GM18907 (cell line): ENCODE results near the gene MYEOV.

ENCODE experiments used
- ATAC-seq: cut with Tn5 transposase; IDR thresholded peaks from one replicate; pipeline ENCODE4 v1.9.1; 2021; ENCODE audit warnings: mild to moderate bottlenecking, moderate library complexity; ENCODE audit not compliant: unreplicated experiment

MYEOV gene

DNA sequence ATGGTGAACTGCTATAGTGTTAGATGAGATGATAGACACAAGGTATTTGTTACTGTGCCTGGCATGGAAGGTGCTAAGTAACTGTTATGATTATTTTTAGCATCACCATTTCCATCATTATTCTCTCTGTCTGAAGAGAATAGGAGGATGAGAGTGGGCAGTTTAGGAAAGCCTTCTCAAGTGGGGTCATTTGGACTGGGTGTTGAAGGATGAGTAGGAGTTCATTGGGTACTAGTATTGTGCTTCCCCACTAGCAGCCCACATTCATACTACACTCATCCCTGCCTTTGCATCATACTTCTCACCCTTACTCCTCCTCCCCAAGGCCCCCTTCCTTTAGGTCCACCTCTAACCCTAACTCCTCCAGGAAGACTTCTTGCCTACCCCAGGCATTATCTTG is 20.6 kb downstream of the MYEOV start:
- ATAC-seq: no peak

GRCh38 chr11:69316956-69317355 is 23.0 kb downstream of the MYEOV start:
- ATAC-seq: no peak

DNA sequence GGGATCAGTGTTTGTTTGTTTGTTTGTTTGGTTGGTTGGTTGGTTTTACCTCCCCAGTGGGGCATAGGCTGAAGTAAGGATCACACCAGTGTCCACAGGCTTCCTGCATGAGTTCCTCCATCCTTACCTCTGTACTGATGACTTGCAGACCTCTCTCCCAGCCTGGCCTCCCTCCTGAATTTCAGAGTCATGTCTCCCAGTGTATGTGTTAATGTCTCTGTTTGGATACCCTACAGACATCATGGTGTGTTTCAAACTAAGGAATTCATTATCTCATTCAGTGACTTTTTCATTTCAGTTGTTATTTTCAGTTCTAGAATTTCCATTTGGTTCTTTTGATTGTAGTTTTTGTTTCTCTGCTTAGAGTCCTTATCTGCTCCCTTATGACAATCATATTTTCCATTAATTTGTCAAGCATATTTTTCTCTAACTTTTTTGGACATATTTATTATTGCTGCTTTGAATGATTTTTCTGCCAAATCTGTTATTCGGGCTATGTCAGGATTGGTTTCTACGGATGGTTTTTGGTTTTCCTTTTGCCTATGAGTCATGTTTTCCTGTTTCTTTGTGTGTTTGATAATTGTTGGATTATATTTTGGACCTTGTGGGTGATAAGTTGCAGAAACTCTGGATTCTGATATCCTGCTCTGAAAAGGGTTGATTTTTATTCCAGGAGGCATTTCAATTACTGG is 23.6 kb downstream of the MYEOV start:
- no peak for ATAC-seq

DNA sequence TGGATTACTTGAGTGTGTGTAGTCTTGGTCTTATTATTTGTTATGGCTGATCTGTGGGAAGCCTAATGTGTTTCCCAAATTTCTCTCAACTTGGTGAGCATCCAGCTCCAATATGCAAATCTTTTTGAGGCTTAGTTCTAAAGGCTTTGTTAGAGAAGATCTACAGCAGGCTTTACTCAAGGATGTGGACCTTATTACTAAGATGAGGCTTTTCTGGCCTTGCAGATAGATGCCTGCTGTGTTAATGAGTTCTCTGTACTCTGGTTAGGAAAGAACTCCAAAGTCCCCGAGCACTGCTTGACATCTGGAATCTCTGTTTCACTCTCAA is 24.1 kb downstream of the MYEOV start:
- no peak for ATAC-seq

- ATAC-seq: no peak
Measured at GRCh38 chr11:69319255-69320106, 25.5 kb downstream of the MYEOV start.

GRCh38 chr11:69320326-69320725 is 26.4 kb downstream of the MYEOV start:
- no peak for ATAC-seq

- ATAC-seq: no peak
Measured at GRCh38 chr11:69320756-69321741, 27.1 kb downstream of the MYEOV start.

GRCh38 chr11:69321877-69322361 is 28.0 kb downstream of the MYEOV start:
- ATAC-seq: no peak

GRCh38 chr11:69325446-69325845 is 31.5 kb downstream of the MYEOV start:
- ATAC-seq: no peak

- ATAC-seq: no peak
Measured at GRCh38 chr11:69326622-69327219, 32.8 kb downstream of the MYEOV start.

DNA sequence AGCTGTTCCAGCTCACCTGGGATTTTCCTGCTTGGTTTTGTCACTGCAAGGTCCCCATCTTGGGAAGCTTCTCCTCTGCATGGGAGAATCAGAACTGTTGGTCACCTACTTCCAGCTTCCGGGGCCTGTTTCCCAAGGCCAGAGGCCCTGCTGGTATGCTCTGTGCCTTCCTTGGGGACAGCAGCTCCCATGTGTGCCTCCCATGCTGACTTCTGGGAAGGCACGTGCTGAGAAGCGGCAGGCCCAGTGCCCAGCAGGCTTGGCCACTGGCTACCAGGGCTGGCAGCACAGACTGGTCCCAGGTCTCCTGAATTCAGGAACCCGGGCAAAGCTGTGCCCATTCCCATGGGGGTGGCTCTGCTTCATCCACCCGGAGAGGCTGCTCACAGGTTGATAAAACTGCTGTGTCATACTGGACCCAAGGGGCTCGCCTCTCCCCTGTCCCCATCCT is 33.8 kb downstream of the MYEOV start:
- no peak for ATAC-seq

GRCh38 chr11:69328231-69328630 is 34.3 kb downstream of the MYEOV start:
- ATAC-seq: no peak

GRCh38 chr11:69329581-69329980 is 35.6 kb downstream of the MYEOV start:
- no peak for ATAC-seq

DNA sequence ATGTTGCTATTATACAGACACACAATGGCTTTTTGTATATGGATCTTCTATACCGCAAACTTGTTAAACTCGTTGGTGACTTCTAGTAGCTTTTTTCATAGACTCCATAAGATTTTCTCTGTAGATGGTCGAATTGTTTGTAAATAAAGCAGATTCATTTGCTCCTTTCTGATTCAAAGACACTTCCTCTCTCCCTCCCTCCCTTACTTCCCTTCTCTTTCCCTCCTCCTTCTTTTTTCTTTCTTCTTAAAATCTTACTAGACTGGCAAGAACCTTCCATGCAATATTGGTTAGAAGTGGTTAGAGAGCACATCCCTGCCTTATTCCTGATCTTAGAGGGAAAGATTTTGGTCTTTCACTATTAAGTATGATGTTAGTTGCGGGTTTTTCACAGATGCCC is 36.4 kb downstream of the MYEOV start:
- ATAC-seq: no peak

- no peak for ATAC-seq
Measured at GRCh38 chr11:69333149-69333710, 39.3 kb downstream of the MYEOV start.

GRCh38 chr11:69333879-69334278 is 39.9 kb downstream of the MYEOV start:
- ATAC-seq: no peak

DNA sequence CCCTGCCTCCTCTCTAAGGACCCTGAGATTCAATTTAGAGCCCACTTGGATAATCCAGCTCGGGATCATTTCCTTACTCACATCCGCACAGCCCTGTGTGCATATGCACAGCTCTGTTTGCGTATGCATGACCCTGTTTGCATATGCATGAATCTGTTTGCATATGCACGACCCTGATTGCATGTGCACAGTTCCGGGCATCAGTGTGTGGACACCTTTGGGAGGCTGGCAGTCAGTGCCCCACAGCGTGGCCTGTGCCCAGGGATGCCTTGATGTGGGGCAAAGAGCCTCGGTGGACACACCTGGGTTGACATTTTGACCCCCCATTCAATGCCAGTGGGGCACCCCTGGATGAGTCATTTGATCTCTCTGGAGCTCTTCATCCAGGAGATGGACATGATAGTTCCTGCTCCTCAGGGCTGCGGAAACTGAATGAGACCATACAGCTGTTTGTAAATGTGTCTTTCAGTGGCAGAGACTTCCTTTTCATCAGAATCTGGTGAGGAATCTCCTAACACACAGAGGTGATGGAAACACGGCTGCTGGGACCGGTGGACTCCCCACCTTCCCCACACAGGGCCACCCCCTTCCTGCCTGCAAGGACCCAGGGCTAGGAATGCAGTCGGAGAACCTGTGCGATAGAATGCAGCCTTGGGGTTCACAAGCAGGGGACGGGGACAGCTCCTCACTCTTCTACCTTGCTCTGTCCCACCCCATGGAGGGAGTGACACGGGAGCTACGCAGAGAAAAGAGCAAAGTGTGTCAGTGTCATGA is 41.2 kb downstream of the MYEOV start:
- ATAC-seq: no peak

DNA sequence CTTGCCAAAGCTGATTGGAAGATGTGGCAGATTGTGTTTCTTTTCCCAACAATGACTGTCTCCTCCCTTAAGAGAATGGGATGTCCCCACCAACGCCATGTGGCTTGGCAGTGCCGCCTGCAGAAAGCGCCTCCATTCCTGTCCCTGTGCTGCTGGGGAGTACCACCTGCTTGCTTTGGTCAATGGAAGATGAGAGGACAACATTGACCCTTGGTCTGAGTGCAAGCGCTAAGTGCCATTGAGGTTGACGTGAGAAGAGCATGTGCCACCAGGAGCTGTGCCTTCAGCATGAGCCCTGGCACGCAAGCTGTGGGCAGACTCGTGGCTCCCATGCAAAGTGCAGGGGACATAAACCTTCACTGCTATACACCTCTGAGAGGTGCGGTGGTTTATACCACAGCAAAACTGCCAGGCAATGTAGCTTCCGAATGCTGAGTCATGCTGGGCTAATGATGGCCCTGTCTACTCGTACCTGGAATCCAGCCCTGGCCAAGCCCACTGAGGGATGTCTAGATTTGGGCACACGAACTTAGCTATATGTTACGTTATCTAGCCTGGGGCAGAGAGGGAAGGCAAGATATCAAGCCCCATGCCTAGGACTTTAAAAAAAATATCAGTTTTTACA is 41.9 kb downstream of the MYEOV start:
- no peak for ATAC-seq

- no peak for ATAC-seq
Measured at GRCh38 chr11:69337211-69337721, 43.3 kb downstream of the MYEOV start.
